ENCODE results near the gene FKBP8.

Gene FKBP8

GRCh38 chr19:18506101-18506930, 37.1 kb downstream of the FKBP8 start:
- no peaks in the 10 kb centered on the region for H3K36me3 ChIP-seq
- peak overlapping the region; percentile 98 for H3K27ac ChIP-seq
- H3K27me3 ChIP-seq: no peaks in the 10 kb centered on the region
- no peak overlapping the region for H3K4me3 ChIP-seq (ENCODE audit: low read depth in 1 of 2, low read length in 1 of 2)
- no peaks in the 10 kb centered on the region for H3K9me3 ChIP-seq
- peaks cover 87 to 98% of the 10 kb centered on the region in 2 experiments for H3K4me1 ChIP-seq (ENCODE audit: control insufficient read depth in 1 of 2, insufficient read depth in 1 of 2, low read depth in 1 of 2, low read length in 1 of 2)
- TF ChIP-seq CTCF (IDR thresholded peaks at IDR 0.05): no peak

GRCh38 chr19:18504886-18505610, 38.3 kb downstream of the FKBP8 start:
- H3K27ac ChIP-seq: peak overlapping the region; percentile 98
- no peaks in the 10 kb centered on the region for H3K9me3 ChIP-seq
- H3K27me3 ChIP-seq: no peaks in the 10 kb centered on the region
- no peak for TF ChIP-seq CTCF (IDR thresholded peaks at IDR 0.05)
- H3K4me1 ChIP-seq (ENCODE audit: control insufficient read depth in 1 of 2, insufficient read depth in 1 of 2, low read depth in 1 of 2, low read length in 1 of 2): peaks cover 94 to 98% of the 10 kb centered on the region in 2 experiments
- H3K4me3 ChIP-seq (ENCODE audit: low read depth in 1 of 2, low read length in 1 of 2): peak overlapping the region in 1 of 2 experiments; percentile 64
- H3K36me3 ChIP-seq: peaks cover 4% of the 10 kb centered on the region

- H3K27me3 ChIP-seq: no peaks in the 10 kb centered on the region
- no peak for TF ChIP-seq CTCF (IDR thresholded peaks at IDR 0.05)
- H3K36me3 ChIP-seq: peaks cover 4% of the 10 kb centered on the region
- peak overlapping the region; percentile 55 to 64 for H3K4me3 ChIP-seq (ENCODE audit: low read depth in 1 of 2, low read length in 1 of 2)
- H3K27ac ChIP-seq: peak overlapping the region; percentile 98
- H3K9me3 ChIP-seq: no peaks in the 10 kb centered on the region
- H3K4me1 ChIP-seq (ENCODE audit: control insufficient read depth in 1 of 2, insufficient read depth in 1 of 2, low read depth in 1 of 2, low read length in 1 of 2): peaks cover 91 to 97% of the 10 kb centered on the region in 2 experiments
Measured at GRCh38 chr19:18503971-18504885, 39.1 kb downstream of the FKBP8 start.

GRCh38 chr19:18503337-18503970, 39.9 kb downstream of the FKBP8 start:
- H3K4me1 ChIP-seq (ENCODE audit: control insufficient read depth in 1 of 2, insufficient read depth in 1 of 2, low read depth in 1 of 2, low read length in 1 of 2): peaks cover 89 to 97% of the 10 kb centered on the region in 2 experiments
- no peaks in the 10 kb centered on the region for H3K27me3 ChIP-seq
- peak overlapping the region; percentile 98 for H3K27ac ChIP-seq
- no peaks in the 10 kb centered on the region for H3K9me3 ChIP-seq
- H3K4me3 ChIP-seq (ENCODE audit: low read depth in 1 of 2, low read length in 1 of 2): peak overlapping the region; percentile 55 to 64
- TF ChIP-seq CTCF (IDR thresholded peaks at IDR 0.05): no peak
- peaks cover 4% of the 10 kb centered on the region for H3K36me3 ChIP-seq
